GM19099 (cell line): ENCODE measurements around the gene FIGLA.

Experiments used
- POLR2A ChIP-seq: IDR thresholded peaks from 3 replicates; pipeline ENCODE4 v1.6.1; 2011; ENCODE audit warnings: low read depth; ENCODE audit not compliant: insufficient read length; ENCODE audit errors: extremely low read depth

The FIGLA gene, protein sequence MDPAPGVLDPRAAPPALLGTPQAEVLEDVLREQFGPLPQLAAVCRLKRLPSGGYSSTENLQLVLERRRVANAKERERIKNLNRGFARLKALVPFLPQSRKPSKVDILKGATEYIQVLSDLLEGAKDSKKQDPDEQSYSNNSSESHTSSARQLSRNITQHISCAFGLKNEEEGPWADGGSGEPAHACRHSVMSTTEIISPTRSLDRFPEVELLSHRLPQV

DNA sequence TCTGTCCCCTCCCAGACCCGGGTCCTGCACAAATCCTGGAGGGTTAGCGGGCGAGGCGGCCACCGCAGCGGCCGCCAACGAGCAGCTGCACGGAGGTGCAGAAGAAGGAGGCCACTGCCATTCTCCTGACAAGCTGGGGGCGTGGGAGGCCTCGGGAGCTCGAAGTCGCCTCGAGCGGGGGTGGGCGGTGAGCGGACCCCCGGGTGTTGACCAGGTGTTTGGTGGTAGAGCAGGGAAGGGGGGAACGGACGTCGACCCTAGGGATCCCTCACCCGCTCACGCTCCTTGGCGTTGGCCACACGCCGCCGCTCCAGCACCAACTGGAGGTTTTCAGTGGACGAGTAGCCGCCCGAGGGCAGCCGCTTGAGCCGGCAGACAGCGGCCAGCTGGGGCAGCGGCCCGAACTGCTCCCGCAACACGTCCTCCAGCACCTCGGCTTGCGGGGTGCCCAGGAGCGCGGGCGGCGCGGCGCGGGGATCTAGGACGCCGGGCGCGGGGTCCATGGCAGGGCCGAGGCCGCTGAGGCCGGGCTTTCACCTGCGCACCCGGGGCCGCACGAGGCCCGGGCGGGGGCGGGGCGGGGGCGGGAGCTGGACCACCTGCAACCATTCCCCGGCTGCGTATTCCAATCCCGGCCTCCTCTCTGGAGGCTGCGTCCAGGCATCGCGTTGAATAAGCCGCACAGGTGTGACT is at the start of gene FIGLA:
FIGLA (minus strand) TSS at position 508 of the 693 bp plus-strand sequence; CDS start at position 503, 5 bp downstream.
- no peak for TF ChIP-seq POLR2A

DNA sequence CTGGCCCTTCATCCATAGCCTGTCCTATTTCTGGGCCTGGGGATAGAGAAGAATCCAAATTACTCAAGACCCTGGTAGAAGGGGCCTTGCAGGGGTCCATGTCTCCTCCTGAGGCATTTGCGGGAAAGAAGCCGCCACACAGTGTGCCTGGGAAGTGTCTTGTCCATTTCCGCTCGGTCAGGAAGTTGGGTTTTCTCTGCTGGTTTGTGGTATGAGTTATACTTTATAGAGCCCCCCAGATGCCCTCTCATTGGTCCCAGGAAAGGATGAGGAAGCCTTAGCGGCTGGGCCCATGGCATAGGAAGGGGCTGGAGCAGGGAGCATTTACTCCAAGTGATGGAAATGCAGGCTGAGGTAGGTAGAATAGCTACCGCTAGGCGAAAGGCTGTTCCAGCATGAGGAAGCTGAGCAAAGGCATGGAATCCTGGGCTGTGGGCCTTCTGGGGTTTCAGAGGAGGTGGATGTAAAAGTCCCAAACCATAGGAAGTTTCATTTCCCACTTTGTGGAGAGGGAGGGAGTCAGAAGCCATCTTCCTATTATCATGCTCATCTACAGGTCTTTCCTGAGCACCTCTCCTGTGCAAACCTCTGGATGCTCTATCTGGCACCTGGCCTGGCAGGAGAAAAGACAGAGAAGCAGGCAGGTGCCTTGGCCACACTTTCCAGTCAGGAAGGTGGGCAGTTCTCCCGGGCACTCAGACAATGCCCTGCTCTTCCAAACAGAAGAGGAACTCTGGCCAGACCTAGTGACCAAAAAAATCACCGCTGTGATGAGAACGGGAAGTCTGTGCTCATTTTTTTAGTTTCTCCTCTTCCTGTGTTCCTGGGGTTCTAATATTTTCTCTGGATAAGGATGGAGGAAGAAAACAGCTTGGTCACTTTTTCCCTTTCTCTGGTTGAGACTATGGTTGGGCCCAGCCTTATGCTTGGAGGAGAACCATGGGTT is 47.8 kb upstream of the FIGLA start:
- TF ChIP-seq POLR2A = no peak

DNA sequence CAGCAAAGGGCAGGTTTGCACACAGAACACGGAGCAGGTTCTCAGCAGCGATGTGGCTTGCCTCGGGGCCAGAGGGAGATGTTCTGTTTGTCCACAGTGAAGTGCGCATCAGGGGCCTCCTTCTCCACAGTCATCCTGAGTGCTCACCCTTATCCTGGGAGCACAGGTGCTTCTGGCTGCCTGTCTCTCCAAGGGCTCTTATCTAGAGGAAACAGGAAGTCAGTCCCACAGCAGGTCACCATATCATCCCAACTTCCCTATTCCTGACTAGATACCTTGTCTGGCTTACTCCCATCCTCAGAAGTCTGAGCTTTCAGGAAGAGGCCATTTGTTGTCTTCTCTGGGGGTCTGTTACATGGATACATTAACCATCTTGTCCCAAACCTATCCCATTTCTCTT is 45.2 kb upstream of the FIGLA start, which contains the start of gene CD207:
CD207 (minus strand) TSS at position 174 of the 400 bp plus-strand sequence; CDS start at position 134, 40 bp downstream.
- TF ChIP-seq POLR2A = no peak

DNA sequence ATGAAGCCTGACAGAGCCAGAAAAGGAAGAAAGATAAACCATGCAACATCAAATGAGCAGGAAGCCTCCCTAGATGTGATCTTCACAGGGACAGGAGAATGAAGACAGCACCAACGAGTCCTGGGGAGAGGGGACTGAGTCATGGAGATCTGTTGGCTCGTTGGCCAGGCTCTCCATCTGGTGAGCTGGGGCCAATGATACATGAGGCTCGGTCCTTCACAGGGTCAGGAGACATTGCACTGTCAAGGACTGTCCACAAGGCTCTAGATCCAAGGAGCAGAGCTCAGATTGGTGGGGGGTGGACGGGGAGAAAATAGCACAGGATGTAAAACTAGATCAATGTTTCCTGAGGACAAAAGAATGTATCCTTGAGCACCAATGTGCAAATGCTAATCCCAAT is 44.4 kb upstream of the FIGLA start:
- no peak for TF ChIP-seq POLR2A

DNA sequence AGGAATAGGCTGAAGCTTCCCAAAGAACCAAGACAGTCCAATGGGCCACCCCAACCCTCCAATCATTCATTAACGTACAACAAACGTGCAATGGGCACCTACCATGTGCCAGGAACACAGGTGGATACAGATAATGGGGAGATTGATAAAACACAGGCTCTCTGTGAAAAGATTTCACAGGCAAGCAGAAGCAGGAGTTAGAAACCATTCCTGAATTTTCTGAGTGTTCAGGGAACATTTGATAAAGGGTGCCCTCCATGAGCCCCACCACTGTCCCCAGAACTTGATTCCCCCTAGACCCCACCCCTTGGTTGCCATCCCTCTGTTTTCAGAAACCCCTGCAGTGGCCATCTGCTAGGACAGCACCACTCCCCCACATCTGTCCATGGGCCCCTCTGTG is 43.7 kb upstream of the FIGLA start:
- TF ChIP-seq POLR2A = no peak

DNA sequence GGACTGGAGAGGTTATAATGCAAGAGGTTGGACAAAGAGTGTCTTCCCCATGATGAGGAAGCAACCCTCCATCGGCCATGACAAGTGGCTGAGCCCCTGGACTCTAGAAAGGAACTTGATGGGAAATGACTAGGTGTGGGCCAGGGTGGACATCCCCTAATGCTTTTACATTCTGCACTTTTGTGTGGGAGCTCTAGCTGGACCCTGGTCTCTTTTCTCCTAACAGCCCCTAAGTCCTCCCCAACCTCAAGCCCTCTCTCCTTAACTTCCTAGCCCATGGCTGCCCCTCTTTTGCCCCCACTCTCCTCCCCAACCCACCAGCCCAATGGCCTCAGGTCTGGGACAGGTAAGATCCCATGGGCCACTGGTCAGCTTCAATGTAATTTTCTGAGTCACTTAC is 42.8 kb upstream of the FIGLA start:
- no peak for TF ChIP-seq POLR2A

DNA sequence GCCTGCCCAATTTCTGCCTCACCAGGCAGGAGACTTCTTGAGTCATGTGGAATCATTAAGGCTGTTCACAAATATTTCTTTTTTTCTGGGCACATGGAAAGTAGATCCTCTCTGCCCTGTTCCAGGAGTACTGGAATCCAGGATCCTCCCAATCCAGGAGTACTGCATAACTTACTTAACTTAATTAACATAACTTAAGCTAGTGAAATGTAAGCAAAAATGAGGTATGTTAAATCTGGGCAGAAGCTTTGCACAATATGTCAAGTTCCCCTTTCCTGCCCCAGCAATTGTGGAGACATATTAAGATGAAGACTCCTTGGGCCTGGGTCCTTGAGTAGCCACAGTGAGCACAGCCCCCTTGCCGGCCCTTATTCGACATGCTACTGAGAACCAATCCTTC is 41.9 kb upstream of the FIGLA start:
- TF ChIP-seq POLR2A = no peak

DNA sequence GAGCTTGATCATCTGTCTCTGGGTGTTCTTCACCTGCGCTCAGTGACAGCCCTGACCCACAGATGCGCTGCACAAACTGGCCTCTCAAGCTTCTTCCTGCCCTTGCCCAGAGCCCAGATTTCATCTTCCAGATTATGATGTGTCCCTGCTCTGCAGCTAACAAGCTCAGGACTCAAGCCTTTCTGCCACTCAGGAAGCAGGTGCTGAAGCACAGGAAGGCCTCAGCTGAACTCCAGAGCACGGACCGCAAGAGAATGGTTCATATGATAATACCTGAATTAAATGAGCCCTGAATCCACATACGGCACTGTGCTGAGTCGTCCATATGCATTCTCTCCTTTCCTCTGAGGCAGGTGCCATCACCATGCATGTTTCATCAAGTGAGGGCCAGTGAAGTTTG is 41.4 kb upstream of the FIGLA start:
- TF ChIP-seq POLR2A = no peak

DNA sequence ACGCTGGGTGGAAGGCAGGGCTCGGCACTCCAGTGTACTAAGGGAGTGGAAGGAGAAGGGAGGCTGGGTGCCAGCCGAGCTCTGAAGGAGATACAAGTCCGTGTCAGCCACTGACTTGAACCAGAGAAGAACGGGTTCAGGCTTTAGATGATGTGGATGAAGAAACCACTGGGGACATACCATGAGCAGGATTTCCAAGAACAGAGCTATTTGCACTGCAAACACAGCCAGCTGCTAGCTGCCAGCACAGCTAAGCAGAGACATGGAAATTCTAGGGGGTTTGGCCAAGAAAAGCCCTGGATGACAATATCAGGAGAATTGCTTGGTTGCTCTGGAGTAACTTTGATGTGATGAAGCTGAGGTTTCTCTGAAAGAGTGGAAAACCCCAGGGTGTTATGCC is 39.9 kb upstream of the FIGLA start:
- TF ChIP-seq POLR2A = no peak

DNA sequence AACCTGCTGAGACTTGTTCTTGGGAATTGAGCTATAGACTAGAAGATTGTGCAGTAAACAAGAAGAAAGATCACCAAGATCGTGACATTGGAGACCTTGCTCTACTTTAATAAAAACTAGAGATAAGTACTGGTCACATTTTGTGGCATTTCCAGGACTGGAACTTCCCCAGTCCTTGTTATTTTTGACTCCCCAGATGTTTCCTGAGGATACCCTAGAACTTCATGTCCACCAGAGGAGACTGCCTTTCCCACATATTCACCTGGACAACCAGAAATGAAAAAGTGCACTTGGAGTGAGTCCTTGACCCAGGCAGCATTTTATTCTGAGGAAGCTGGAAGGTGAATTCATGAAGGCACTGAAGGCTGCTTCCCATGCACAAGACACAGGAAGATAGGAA is 39.5 kb upstream of the FIGLA start:
- no peak for TF ChIP-seq POLR2A

DNA sequence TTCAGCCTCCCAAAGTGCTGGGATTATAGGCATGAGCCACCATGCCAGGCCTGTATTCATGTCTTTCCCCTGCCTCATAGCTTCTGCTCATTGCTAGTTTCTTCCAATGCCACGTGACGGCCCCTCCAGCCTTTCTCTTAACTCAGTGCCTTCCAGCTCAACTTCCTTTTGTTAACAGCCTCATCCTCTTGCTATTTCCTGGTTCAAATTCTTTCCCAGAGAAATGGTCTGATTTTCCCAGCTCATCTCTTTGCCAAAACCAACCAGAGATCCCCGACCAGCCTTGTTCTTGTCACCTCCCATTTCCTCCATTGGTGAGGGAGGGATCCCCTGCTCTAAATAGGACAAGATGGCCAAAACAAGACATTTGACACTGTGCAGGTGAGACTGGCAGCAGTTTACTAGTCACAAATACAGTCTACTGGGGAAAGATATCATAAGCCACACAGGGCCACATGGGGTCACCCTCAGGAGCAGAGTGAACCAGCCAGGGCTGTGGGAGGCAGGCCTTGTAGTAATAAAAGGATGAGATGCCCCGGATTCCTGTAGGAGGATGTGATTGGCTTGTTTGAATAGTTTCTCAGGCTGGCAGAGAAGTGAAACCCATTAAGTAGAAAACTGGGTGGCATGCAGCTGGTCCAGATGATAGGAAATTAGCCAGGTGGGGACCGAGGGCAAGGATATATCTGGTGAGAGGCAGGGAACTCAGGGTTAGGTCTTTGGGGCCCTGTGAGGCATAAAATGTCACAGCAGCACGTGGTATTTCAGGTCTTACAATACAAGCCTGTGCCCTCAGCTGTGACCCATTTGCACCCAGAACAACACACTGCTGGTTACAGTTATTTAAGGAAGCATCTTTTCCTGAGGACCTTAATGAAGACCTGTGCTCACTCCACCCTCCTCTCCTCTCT is 38.7 kb upstream of the FIGLA start:
- TF ChIP-seq POLR2A = no peak

DNA sequence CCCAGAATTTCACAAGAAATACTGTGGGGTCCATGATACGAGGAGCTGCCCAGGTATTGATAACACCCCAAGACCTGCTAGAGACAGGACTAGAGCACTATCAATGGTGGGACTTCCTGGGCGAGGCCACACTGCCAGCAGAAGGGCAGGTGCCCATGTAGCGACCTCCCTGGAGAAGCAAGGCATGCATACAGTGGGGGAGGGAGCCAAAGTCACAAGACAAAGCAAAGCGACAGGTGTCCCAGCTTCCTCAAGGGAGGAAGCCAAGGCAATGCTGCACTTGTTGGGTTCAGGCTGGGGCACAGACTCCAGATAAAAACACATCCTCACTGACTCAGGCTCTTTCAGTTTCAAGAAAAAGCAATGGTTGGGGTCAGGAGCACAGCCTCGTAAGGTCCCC is 37.7 kb upstream of the FIGLA start:
- no peak for TF ChIP-seq POLR2A

DNA sequence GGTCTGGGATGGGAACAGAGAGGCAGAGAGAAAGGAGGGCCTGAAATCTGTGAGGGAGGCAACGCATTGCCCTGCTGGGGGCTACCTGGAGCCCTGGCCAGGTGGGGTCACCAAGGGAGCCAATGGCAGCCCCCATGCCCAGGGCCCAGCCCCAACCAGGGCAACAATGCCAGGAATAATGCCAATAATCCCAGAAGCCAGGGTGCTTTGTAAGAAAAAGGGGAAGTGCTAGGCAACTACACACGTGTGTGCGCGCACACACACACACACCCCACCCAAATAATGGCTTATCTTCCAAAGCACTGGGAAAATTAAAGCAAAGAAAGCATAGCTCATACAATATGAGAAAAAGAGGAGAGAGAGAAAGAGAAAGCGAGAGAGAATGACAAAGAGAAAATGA is 36.9 kb upstream of the FIGLA start:
- TF ChIP-seq POLR2A = no peak

DNA sequence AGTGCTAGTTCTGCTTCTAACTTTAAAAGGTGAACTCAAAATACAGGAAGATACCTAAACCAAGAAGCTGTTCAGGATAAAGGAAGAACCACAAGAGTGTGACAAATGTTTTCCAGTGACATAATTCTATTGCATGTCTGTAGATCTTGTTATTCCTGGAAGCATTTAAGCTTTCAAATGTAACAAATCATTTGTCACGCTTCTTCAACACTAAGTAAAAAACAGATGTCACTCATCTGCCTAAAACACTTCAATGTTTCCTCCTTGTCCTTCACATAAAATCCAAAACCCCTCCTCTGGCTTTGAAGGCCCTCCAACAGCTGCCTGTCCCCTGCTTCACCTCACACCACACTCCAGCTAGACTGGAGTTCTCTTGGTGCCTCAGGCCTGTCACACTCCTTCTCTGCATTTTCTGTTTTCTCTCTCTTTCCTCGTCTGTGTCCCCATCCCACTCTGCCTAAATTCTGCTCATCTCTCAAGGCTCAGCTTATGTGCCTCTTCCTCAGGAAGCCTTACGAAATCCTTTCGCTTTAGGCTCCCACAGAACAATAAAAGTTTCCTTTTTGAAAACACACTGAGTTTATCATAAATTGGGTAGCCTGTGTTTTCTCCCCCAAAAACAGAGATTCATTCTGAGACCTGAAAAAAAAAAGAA is 36.4 kb upstream of the FIGLA start:
- TF ChIP-seq POLR2A = no peak
